ENCODE data around the gene CRHR2.

Gene CRHR2

GRCh38 chr7:30694218-30694745 is 12.0 kb upstream of the CRHR2 start:
- H3K27ac ChIP-seq (ENCODE audit: insufficient read depth in 1 of 2, low read depth in 1 of 2, low read length in 2 of 2, poor library complexity in 1 of 2, severe bottlenecking in 2 of 2), result no peak overlapping the region
- ChIA-PET CTCF (interaction anchor here (1.6 kb wide), 1 partner anchor 9 kb away, joined by 5 read pairs; no protein-coding TSS in a partner anchor), POLR2A (no interaction called here)
- 88% methylated on average over 3 of the region's 6 CpGs for WGBS (ENCODE audit: insufficient coverage)
- H3K36me3 ChIP-seq (ENCODE audit: control insufficient read depth in 4 of 4, insufficient read depth in 4 of 4, low read length in 3 of 4), result no peaks in the 10 kb centered on the region
- no peaks in the 10 kb centered on the region for H3K9me3 ChIP-seq (ENCODE audit: control extremely low read depth in 1 of 5, control insufficient read depth in 4 of 5, insufficient read depth in 2 of 5, low read depth in 1 of 5, low read length in 4 of 5)
- no peak overlapping the region for H3K4me3 ChIP-seq (ENCODE audit: control insufficient read depth in 1 of 7, extremely low read depth in 1 of 7, insufficient read depth in 4 of 7, low read depth in 2 of 7, low read length in 6 of 7)
- H3K4me1 ChIP-seq (ENCODE audit: control extremely low read depth in 1 of 4, control insufficient read depth in 4 of 4, insufficient read depth in 4 of 4, low read length in 3 of 4), result peaks cover 0 to 16% (median 13%) of the 10 kb centered on the region in 4 experiments
- H3K27me3 ChIP-seq (replicated peaks in 2 of 5; ENCODE audit: control insufficient read depth in 4 of 5, insufficient read depth in 5 of 5, low read length in 4 of 5), result peaks cover 0 to 4% (median 0%) of the 10 kb centered on the region in 5 experiments
- DNase-seq, result no peak

- H3K27me3 ChIP-seq (replicated peaks in 2 of 5; ENCODE audit: control insufficient read depth in 4 of 5, insufficient read depth in 5 of 5, low read length in 4 of 5), result peaks cover 0 to 4% (median 0%) of the 10 kb centered on the region in 5 experiments
- POLR2A ChIA-PET, result no interaction called here
- H3K4me3 ChIP-seq (ENCODE audit: control insufficient read depth in 1 of 7, extremely low read depth in 1 of 7, insufficient read depth in 4 of 7, low read depth in 2 of 7, low read length in 6 of 7), result no peak overlapping the region
- no peaks in the 10 kb centered on the region for H3K36me3 ChIP-seq (ENCODE audit: control insufficient read depth in 4 of 4, insufficient read depth in 4 of 4, low read length in 3 of 4)
- CTCF ChIA-PET, result interaction anchor here (0.8 kb wide), 1 partner anchor 10 kb away, joined by 3 read pairs; the partner anchor contains the start of gene CRHR2
- DNase-seq, result no peak
- WGBS (ENCODE audit: insufficient coverage), result 92% methylated on average over 3 of the region's 4 CpGs
- no peak overlapping the region for H3K27ac ChIP-seq (ENCODE audit: insufficient read depth in 1 of 2, low read depth in 1 of 2, low read length in 2 of 2, poor library complexity in 1 of 2, severe bottlenecking in 2 of 2)
- H3K9me3 ChIP-seq (ENCODE audit: control extremely low read depth in 1 of 5, control insufficient read depth in 4 of 5, insufficient read depth in 2 of 5, low read depth in 1 of 5, low read length in 4 of 5), result no peaks in the 10 kb centered on the region
- peaks cover 0 to 10% (median 9%) of the 10 kb centered on the region in 4 experiments for H3K4me1 ChIP-seq (ENCODE audit: control extremely low read depth in 1 of 4, control insufficient read depth in 4 of 4, insufficient read depth in 4 of 4, low read length in 3 of 4)
Measured at GRCh38 chr7:30692882-30693281, 10.6 kb upstream of the CRHR2 start.

- ChIA-PET POLR2A (no interaction called here), CTCF (interaction anchor here (0.8 to 2.7 kb wide), 3 partner anchors 9 to 47 kb away, joined by 3 to 8 read pairs (median 4); partner anchors contain the start of gene CRHR2)
- Histone ChIP-seq H3K9me3 (ENCODE audit: control extremely low read depth in 1 of 5, control insufficient read depth in 4 of 5, insufficient read depth in 2 of 5, low read depth in 1 of 5, low read length in 4 of 5) (no peaks in the 10 kb centered on the region), H3K27me3 (replicated peaks in 2 of 5; ENCODE audit: control insufficient read depth in 4 of 5, insufficient read depth in 5 of 5, low read length in 4 of 5) (peaks cover 0 to 4% (median 1%) of the 10 kb centered on the region in 5 experiments), H3K4me1 (ENCODE audit: control extremely low read depth in 1 of 4, control insufficient read depth in 4 of 4, insufficient read depth in 4 of 4, low read length in 3 of 4) (peaks cover 0 to 10% (median 5%) of the 10 kb centered on the region in 4 experiments), H3K4me3 (ENCODE audit: control insufficient read depth in 1 of 7, extremely low read depth in 1 of 7, insufficient read depth in 4 of 7, low read depth in 2 of 7, low read length in 6 of 7) (no peak overlapping the region), H3K27ac (ENCODE audit: insufficient read depth in 1 of 2, low read depth in 1 of 2, low read length in 2 of 2, poor library complexity in 1 of 2, severe bottlenecking in 2 of 2) (no peak overlapping the region), H3K36me3 (ENCODE audit: control insufficient read depth in 4 of 4, insufficient read depth in 4 of 4, low read length in 3 of 4) (no peaks in the 10 kb centered on the region)
- 92% methylated on average over 9 of the region's 10 CpGs for WGBS (ENCODE audit: insufficient coverage)
- DNase-seq, result no peak
Measured at GRCh38 chr7:30692438-30692837, 10.2 kb upstream of the CRHR2 start.

- ChIA-PET CTCF (interaction anchor here (2.7 kb wide), 1 partner anchor 50 kb away, joined by 8 read pairs; no protein-coding TSS in a partner anchor), POLR2A (no interaction called here)
- Histone ChIP-seq H3K4me3 (ENCODE audit: control insufficient read depth in 1 of 7, extremely low read depth in 1 of 7, insufficient read depth in 4 of 7, low read depth in 2 of 7, low read length in 6 of 7) (no peak overlapping the region), H3K36me3 (ENCODE audit: control insufficient read depth in 4 of 4, insufficient read depth in 4 of 4, low read length in 3 of 4) (no peaks in the 10 kb centered on the region), H3K9me3 (ENCODE audit: control extremely low read depth in 1 of 5, control insufficient read depth in 4 of 5, insufficient read depth in 2 of 5, low read depth in 1 of 5, low read length in 4 of 5) (no peaks in the 10 kb centered on the region), H3K4me1 (ENCODE audit: control extremely low read depth in 1 of 4, control insufficient read depth in 4 of 4, insufficient read depth in 4 of 4, low read length in 3 of 4) (peaks cover 0 to 5% (median 0%) of the 10 kb centered on the region in 4 experiments), H3K27me3 (replicated peaks in 2 of 5; ENCODE audit: control insufficient read depth in 4 of 5, insufficient read depth in 5 of 5, low read length in 4 of 5) (peaks cover 0 to 9% (median 3%) of the 10 kb centered on the region in 5 experiments), H3K27ac (ENCODE audit: insufficient read depth in 1 of 2, low read depth in 1 of 2, low read length in 2 of 2, poor library complexity in 1 of 2, severe bottlenecking in 2 of 2) (no peak overlapping the region)
- WGBS (ENCODE audit: insufficient coverage), result 97% methylated on average over 7 of the region's 7 CpGs
- DNase-seq, result no peak
Measured at GRCh38 chr7:30690011-30690410, 7.8 kb upstream of the CRHR2 start.

- no peaks in the 10 kb centered on the region for H3K9me3 ChIP-seq (ENCODE audit: control extremely low read depth in 1 of 5, control insufficient read depth in 4 of 5, insufficient read depth in 2 of 5, low read depth in 1 of 5, low read length in 4 of 5)
- WGBS (ENCODE audit: insufficient coverage), result 73% methylated on average over 2 of the region's 5 CpGs
- no peak overlapping the region for H3K4me3 ChIP-seq (ENCODE audit: control insufficient read depth in 1 of 7, extremely low read depth in 1 of 7, insufficient read depth in 4 of 7, low read depth in 2 of 7, low read length in 6 of 7)
- no peak for DNase-seq
- peaks cover 0 to 21% (median 11%) of the 10 kb centered on the region in 5 experiments for H3K27me3 ChIP-seq (replicated peaks in 2 of 5; ENCODE audit: control insufficient read depth in 4 of 5, insufficient read depth in 5 of 5, low read length in 4 of 5)
- POLR2A ChIA-PET, result no interaction called here
- CTCF ChIA-PET, result interaction anchor here (1.2 kb wide), 1 partner anchor 19 kb away, joined by 3 read pairs; no protein-coding TSS in a partner anchor
- no peaks in the 10 kb centered on the region for H3K36me3 ChIP-seq (ENCODE audit: control insufficient read depth in 4 of 4, insufficient read depth in 4 of 4, low read length in 3 of 4)
- no peak overlapping the region for H3K27ac ChIP-seq (ENCODE audit: insufficient read depth in 1 of 2, low read depth in 1 of 2, low read length in 2 of 2, poor library complexity in 1 of 2, severe bottlenecking in 2 of 2)
- H3K4me1 ChIP-seq (ENCODE audit: control extremely low read depth in 1 of 4, control insufficient read depth in 4 of 4, insufficient read depth in 4 of 4, low read length in 3 of 4), result peaks cover 0 to 5% (median 0%) of the 10 kb centered on the region in 4 experiments
Measured at GRCh38 chr7:30688718-30689221, 6.5 kb upstream of the CRHR2 start.

- DNase-seq, result no peak
- H3K4me3 ChIP-seq (ENCODE audit: control insufficient read depth in 1 of 7, extremely low read depth in 1 of 7, insufficient read depth in 4 of 7, low read depth in 2 of 7, low read length in 6 of 7), result no peak overlapping the region
- ChIA-PET CTCF (no interaction called here), POLR2A (no interaction called here)
- H3K36me3 ChIP-seq (ENCODE audit: control insufficient read depth in 4 of 4, insufficient read depth in 4 of 4, low read length in 3 of 4), result no peaks in the 10 kb centered on the region
- WGBS (ENCODE audit: insufficient coverage), result 68% methylated on average over 6 of the region's 6 CpGs
- no peak overlapping the region for H3K27ac ChIP-seq (ENCODE audit: insufficient read depth in 1 of 2, low read depth in 1 of 2, low read length in 2 of 2, poor library complexity in 1 of 2, severe bottlenecking in 2 of 2)
- peaks cover 0 to 5% (median 3%) of the 10 kb centered on the region in 4 experiments for H3K4me1 ChIP-seq (ENCODE audit: control extremely low read depth in 1 of 4, control insufficient read depth in 4 of 4, insufficient read depth in 4 of 4, low read length in 3 of 4)
- H3K27me3 ChIP-seq (replicated peaks in 2 of 5; ENCODE audit: control insufficient read depth in 4 of 5, insufficient read depth in 5 of 5, low read length in 4 of 5), result peaks cover 0 to 33% (median 20%) of the 10 kb centered on the region in 5 experiments
- H3K9me3 ChIP-seq (ENCODE audit: control extremely low read depth in 1 of 5, control insufficient read depth in 4 of 5, insufficient read depth in 2 of 5, low read depth in 1 of 5, low read length in 4 of 5), result no peaks in the 10 kb centered on the region
Measured at GRCh38 chr7:30687604-30688003, 5.3 kb upstream of the CRHR2 start.

GRCh38 chr7:30684351-30684750 is 2.1 kb upstream of the CRHR2 start:
- no peak for DNase-seq
- no peaks in the 10 kb centered on the region for H3K36me3 ChIP-seq (ENCODE audit: control insufficient read depth in 4 of 4, insufficient read depth in 4 of 4, low read length in 3 of 4)
- H3K9me3 ChIP-seq (ENCODE audit: control extremely low read depth in 1 of 5, control insufficient read depth in 4 of 5, insufficient read depth in 2 of 5, low read depth in 1 of 5, low read length in 4 of 5), result no peaks in the 10 kb centered on the region
- peaks cover 0 to 62% (median 25%) of the 10 kb centered on the region in 5 experiments for H3K27me3 ChIP-seq (replicated peaks in 2 of 5; ENCODE audit: control insufficient read depth in 4 of 5, insufficient read depth in 5 of 5, low read length in 4 of 5)
- ChIA-PET CTCF (interaction anchor here (1.2 to 5.0 kb wide), 6 partner anchors 10 to 61 kb away, joined by 3 to 40 read pairs (median 6); no protein-coding TSS in a partner anchor), POLR2A (no interaction called here)
- H3K27ac ChIP-seq (ENCODE audit: insufficient read depth in 1 of 2, low read depth in 1 of 2, low read length in 2 of 2, poor library complexity in 1 of 2, severe bottlenecking in 2 of 2), result no peak overlapping the region
- no CpG with 5 or more reads among the region's 2 CpGs for WGBS (ENCODE audit: insufficient coverage)
- H3K4me1 ChIP-seq (ENCODE audit: control extremely low read depth in 1 of 4, control insufficient read depth in 4 of 4, insufficient read depth in 4 of 4, low read length in 3 of 4), result peaks cover 0 to 17% (median 16%) of the 10 kb centered on the region in 4 experiments
- no peak overlapping the region for H3K4me3 ChIP-seq (ENCODE audit: control insufficient read depth in 1 of 7, extremely low read depth in 1 of 7, insufficient read depth in 4 of 7, low read depth in 2 of 7, low read length in 6 of 7)
